GM12878 (cell line): Measurements from ENCODE around the gene CARD14. TPM values are rescaled to one million over a fixed set of nuclear protein-coding genes. Genes with fewer than 3 reads are reported as not detected.

Experiments
- ATAC-seq: fragments of 200-7000 bp; cut with Tn5 transposase; 3 replicates; pipeline ENCODE4 v1.9.1; 2020; ENCODE audit warnings: mild to moderate bottlenecking, moderate library complexity
- BruUV-seq: library from RNA; stranded (reverse); fragments of 400-500 nt; replicated peaks from 2 replicates; lab custom pipeline; 2021; lab: Mats Ljungman, UMichigan
- CTCF ChIA-PET: fragments of 300-600 bp; sonication (Branson Sonifier 250); formaldehyde crosslinking; extraction: SDS; loops from one replicate; lab custom pipeline; 2021; ENCODE audit warnings: inconsistent platforms; lab: Yijun Ruan, JAX
- POLR2A ChIA-PET: fragments of 350-600 bp; formaldehyde crosslinking; extraction: SDS; loops from one replicate; lab custom pipeline; 2021; ENCODE audit warnings: inconsistent platforms; lab: Charles Lee
- RAD21 ChIA-PET: fragments of 300-600 bp; sonication (Branson Sonifier 250); formaldehyde crosslinking; loops from one replicate; lab custom pipeline; 2023; ENCODE audit warnings: antibody characterized with exemption; ENCODE audit not compliant: unreplicated experiment; lab: Charles Lee
- SMC1A ChIA-PET: fragments of 300-600 bp; sonication (Branson Sonifier 250); formaldehyde crosslinking; loops from one replicate; lab custom pipeline; 2023; ENCODE audit not compliant: unreplicated experiment, uncharacterized antibody; lab: Charles Lee
- DNase-seq: peaks from one replicate; pipeline ENCODE4 v3.0.0-alpha.2; 2011; ENCODE audit warnings: low read depth, low spot score
- FAIRE-seq: peaks from 3 replicates; lab custom pipeline; 2011; peaks lifted over from hg19 to GRCh38; lab: Jason Lieb, UNC
- H2AFZ ChIP-seq: 2 replicates; pipeline ENCODE4 v1.6.0; 2011; ENCODE audit warnings: low read depth, low read length, control low read depth; ENCODE audit not compliant: control insufficient read depth
- H3K27ac ChIP-seq: 2 replicates; pipeline ENCODE4 v1.5.1; 2011; ENCODE audit warnings: control low read depth; ENCODE audit not compliant: control insufficient read depth, insufficient read depth
- H3K27me3 ChIP-seq, 2 experiments: replicated peaks in 1 of 2; 2 replicates each; pipeline versions ENCODE4 v1.6.0 to v1.6.1; 2011; ENCODE audit warnings: low read length in 1 of 2; ENCODE audit not compliant: control insufficient read depth in 2 of 2, insufficient read depth in 2 of 2
- H3K36me3 ChIP-seq, 2 experiments: 2 replicates each; pipeline ENCODE4 v1.5.1; 2011; ENCODE audit warnings: low read length in 1 of 2; ENCODE audit not compliant: control insufficient read depth in 2 of 2, insufficient read depth in 2 of 2
- H3K4me1 ChIP-seq: 2 replicates; pipeline ENCODE4 v1.6.1; 2011; ENCODE audit warnings: mild to moderate bottlenecking, low read length, moderate library complexity, mixed read lengths; ENCODE audit not compliant: control insufficient read depth, insufficient read depth
- H3K4me2 ChIP-seq: 2 replicates; pipeline ENCODE4 v1.6.0; 2011; ENCODE audit warnings: control low read depth; ENCODE audit not compliant: control insufficient read depth, insufficient read depth
- H3K4me3 ChIP-seq: fragments of 200-600 bp; sonication (generic); 2 replicates; pipeline ENCODE4 v1.5.1; 2016
- H3K79me2 ChIP-seq: 2 replicates; pipeline ENCODE4 v1.6.0; 2011; ENCODE audit warnings: low read length; ENCODE audit not compliant: control insufficient read depth, insufficient read depth
- H3K9ac ChIP-seq: 2 replicates; pipeline ENCODE4 v1.8.0; 2011; ENCODE audit warnings: low read length, control low read depth, mixed read lengths; ENCODE audit not compliant: control insufficient read depth, insufficient read depth
- H3K9me3 ChIP-seq: replicated peaks from 3 replicates; pipeline ENCODE4 v1.5.1; 2011; ENCODE audit warnings: mild to moderate bottlenecking, low read length; ENCODE audit not compliant: control insufficient read depth, insufficient read depth
- H4K20me1 ChIP-seq: 2 replicates; pipeline ENCODE4 v1.6.0; 2011; ENCODE audit not compliant: control insufficient read depth, insufficient read depth
- BRCA1 ChIP-seq: IDR thresholded peaks from 2 replicates; pipeline ENCODE4 v1.6.1; 2011; ENCODE audit warnings: low read depth, low read length, improper control_type of control experiment
- EGR1 ChIP-seq, 2 experiments: IDR thresholded peaks; 1 replicate in 1 of 2; 2 replicates in 1 of 2; pipeline ENCODE4 v1.6.1; 2011 to 2012; ENCODE audit warnings: low read depth in 2 of 2, low read length in 2 of 2, borderline replicate concordance in 1 of 2, mild to moderate bottlenecking in 1 of 2, moderate library complexity in 1 of 2
- EZH2 ChIP-seq: IDR thresholded peaks from 2 replicates; pipeline ENCODE4 v1.6.1; 2012; ENCODE audit warnings: low read depth, mild to moderate bottlenecking, control low read depth, inconsistent platforms, low read length, borderline replicate concordance; ENCODE audit not compliant: control insufficient read depth
- FOS ChIP-seq: IDR thresholded peaks from 3 replicates; pipeline ENCODE4 v1.6.1; 2011; ENCODE audit warnings: borderline replicate concordance; ENCODE audit not compliant: insufficient read length; ENCODE audit errors: extremely low read depth
- HCFC1 ChIP-seq: fragments of 150-350 bp; IDR thresholded peaks from 2 replicates; pipeline ENCODE4 v1.6.1; 2014; ENCODE audit warnings: low read length
- HDGF ChIP-seq: fragments of 450-650 bp; IDR thresholded peaks from 2 replicates; pipeline ENCODE4 v1.6.1; 2016; ENCODE audit warnings: antibody characterized with exemption
- HSF1 ChIP-seq: fragments of 150-350 bp; IDR thresholded peaks from 2 replicates; pipeline ENCODE4 v1.6.1; 2014; ENCODE audit warnings: mild to moderate bottlenecking, low read depth, low read length
- IRF4 ChIP-seq: IDR thresholded peaks from 2 replicates; pipeline ENCODE4 v1.6.1; 2011; ENCODE audit warnings: low read depth, low read length
- NFXL1 ChIP-seq: fragments of 450-650 bp; IDR thresholded peaks from 2 replicates; pipeline ENCODE4 v1.6.1; 2017; ENCODE audit warnings: antibody characterized with exemption, mild to moderate bottlenecking, borderline replicate concordance
- NR2C2 ChIP-seq: IDR thresholded peaks from 2 replicates; pipeline ENCODE4 v1.6.1; 2011; ENCODE audit warnings: borderline replicate concordance, low read depth; ENCODE audit not compliant: control insufficient read depth, insufficient read length
- PBX3 ChIP-seq: IDR thresholded peaks from 2 replicates; pipeline ENCODE4 v1.6.1; 2011; ENCODE audit warnings: mild to moderate bottlenecking, low read depth, low read length, moderate library complexity; ENCODE audit not compliant: insufficient replicate concordance
- RB1 ChIP-seq: fragments of 450-650 bp; formaldehyde crosslinking; IDR thresholded peaks from 2 replicates; pipeline ENCODE4 v1.6.1; 2017; ENCODE audit warnings: mild to moderate bottlenecking, borderline replicate concordance
- RUNX3 ChIP-seq: IDR thresholded peaks from 2 replicates; pipeline ENCODE4 v1.6.1; 2012; ENCODE audit warnings: low read length, inconsistent platforms
- SIX5 ChIP-seq: IDR thresholded peaks from 2 replicates; pipeline ENCODE4 v1.6.1; 2011; ENCODE audit warnings: mild to moderate bottlenecking, low read depth, low read length, moderate library complexity; ENCODE audit not compliant: severe bottlenecking
- SP1 ChIP-seq: IDR thresholded peaks from one replicate; pipeline ENCODE4 v1.6.1; 2011; ENCODE audit warnings: low read depth, low read length
- SREBF1 ChIP-seq: IDR thresholded peaks from 2 replicates; pipeline ENCODE4 v1.6.1; 2012; ENCODE audit warnings: mild to moderate bottlenecking, low read length
- TAF1 ChIP-seq: IDR thresholded peaks from 2 replicates; pipeline ENCODE4 v1.6.1; 2011; ENCODE audit warnings: mild to moderate bottlenecking, low read depth, low read length, borderline replicate concordance
- TCF7 ChIP-seq: IDR thresholded peaks from 2 replicates; pipeline ENCODE4 v1.6.1; 2014; ENCODE audit warnings: antibody characterized with exemption, borderline replicate concordance
- ZNF274 ChIP-seq: IDR thresholded peaks from one replicate; pipeline ENCODE4 v1.8.0; 2011; ENCODE audit not compliant: insufficient read length, insufficient read depth
- WGBS: methylation state at CpG from one replicate; pipeline ENCODE4 v1.1.6; 2016; ENCODE audit warnings: low lambda C conversion rate; ENCODE audit not compliant: insufficient replicate concordance, insufficient coverage; ENCODE audit errors: missing lambda C conversion rate; 5-methylcytosine and 5-hydroxymethylcytosine counted together
- in situ Hi-C: fragments of 300-500 bp; cut with MboI; formaldehyde crosslinking; loops from 9 replicates; pipeline ENCODE4 v1.14.3; 2018; ENCODE audit warnings: mixed read lengths
- intact Hi-C: fragments of 100-400 bp; cut with micrococcal nuclease; formaldehyde crosslinking; loops from one replicate; pipeline ENCODE4 v1.14.2; 2022; ENCODE audit not compliant: unreplicated experiment
- polyA plus RNA-seq, 11 experiments: library from polyadenylated mRNA; depleted of rRNA in 4 of 11; unstranded in 6 of 11; stranded (reverse) in 5 of 11; fragments of >200 nt; fragmentation: Nextera tagmentation in 4 of 11; fragmentation: Illumina TruSeq in 1 of 11; extraction: Ambion mirVana in 4 of 11; extraction: Trizol in 1 of 11; gene quantifications; 1 replicate in 1 of 11; 2 replicates in 10 of 11; pipeline versions ENCODE4 v1.2.1 to v1.2.3, GENCODE V29; 2011 to 2016; ENCODE audit warnings: inconsistent platforms in 2 of 11, missing spikeins in 2 of 11, low read depth in 1 of 11
- total RNA-seq, 4 experiments: library from RNA; depleted of rRNA in 3 of 4; stranded (reverse); fragments of >200 nt in 3 of 4; fragmentation: Illumina TruSeq in 1 of 4; extraction: Trizol in 1 of 4; gene quantifications; 2 replicates each; pipeline versions ENCODE4 v1.2.1 to v1.2.3, GENCODE V29; 2013 to 2021

The CARD14 gene
- total and polyA plus RNA-seq, 10 of the 15 experiments (the other 5 are each of a cell fraction or from before 2014, with no cell fraction given), result 0.08 to 0.15 TPM; not detected in 8

DNA sequence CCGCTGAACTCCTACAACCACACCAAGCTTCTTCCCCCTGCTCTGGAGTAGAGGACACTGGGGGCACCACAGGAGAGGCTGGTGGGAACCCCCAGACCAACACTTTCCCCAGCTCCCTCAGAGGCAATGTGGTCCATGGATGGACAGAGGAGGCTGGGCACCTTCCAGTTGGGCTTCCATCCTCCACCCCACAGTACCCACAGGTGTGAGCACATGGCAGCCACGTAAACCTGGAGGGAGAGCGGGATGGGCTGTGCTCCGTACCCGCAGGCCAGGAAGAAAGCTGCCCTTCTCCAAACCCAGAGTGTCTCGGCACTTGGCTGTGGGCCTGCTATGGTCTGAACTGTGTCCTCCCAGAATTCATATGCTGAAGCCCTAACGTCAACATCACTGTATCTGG lies 48.6 kb downstream of the CARD14 start:
- H3K9ac ChIP-seq, result no peak overlapping the region
- H2AFZ ChIP-seq, result no peak overlapping the region
- intact Hi-C loops, result loop anchor here (5.0 kb wide), 1 partner anchor 34 kb away; no protein-coding TSS in a partner anchor
- H3K4me2 ChIP-seq, result no peak overlapping the region
- in situ Hi-C loops, result no loop called here
- H3K4me3 ChIP-seq, result no peak overlapping the region
- H3K79me2 ChIP-seq, result peaks cover 4% of the 10 kb centered on the region
- ChIA-PET RAD21 (interaction anchor here (2.2 kb wide), 1 partner anchor 45 kb away, joined by 10 read pairs; no protein-coding TSS in a partner anchor), POLR2A (interaction anchor here (1.3 kb wide), 1 partner anchor 36 kb away, joined by 3 read pairs; no protein-coding TSS in a partner anchor), CTCF (no interaction called here), SMC1A (interaction anchor here (1.0 to 2.0 kb wide), 2 partner anchors 22 to 41 kb away, joined by 3 to 8 read pairs; no protein-coding TSS in a partner anchor)
- no peaks in the 10 kb centered on the region for H3K27me3 ChIP-seq
- no peak overlapping the region for H3K27ac ChIP-seq
- 94% methylated on average over 7 of the region's 7 CpGs for WGBS
- H3K36me3 ChIP-seq, result peaks cover 0 to 5% of the 10 kb centered on the region in 2 experiments; a peak in 2 of 4 replicates
- FAIRE-seq (no peak), DNase-seq (no peak), ATAC-seq (no peak)
- no peak for TF ChIP-seq SREBF1
- no peak for TF ChIP-seq SP1
- TF ChIP-seq ZNF274, result no peak
- no peak for TF ChIP-seq IRF4
- no peak for TF ChIP-seq HCFC1
- TF ChIP-seq PBX3, result no peak
- no peak for TF ChIP-seq TAF1
- TF ChIP-seq SIX5, result no peak
- TF ChIP-seq HSF1, result no peak
- no peak for TF ChIP-seq RUNX3
- TF ChIP-seq NR2C2, result no peak
- TF ChIP-seq BRCA1, result no peak
- TF ChIP-seq FOS, result no peak
- TF ChIP-seq EZH2, result no peak
- TF ChIP-seq HDGF, result no peak
- TF ChIP-seq NFXL1, result no peak
- TF ChIP-seq EGR1 (IDR thresholded peaks at IDR 0.05; ENCODE audit: borderline replicate concordance in 1 of 2, low read depth in 2 of 2, low read length in 2 of 2), result no peak
- TF ChIP-seq RB1, result no peak
- TF ChIP-seq TCF7, result no peak
- no TSS peak for BruUV-seq
- no peaks in the 10 kb centered on the region for H3K9me3 ChIP-seq
- H4K20me1 ChIP-seq, result no peaks in the 10 kb centered on the region; the same call in 1 of the 2 replicates
- H3K4me1 ChIP-seq, result peaks cover 4% of the 10 kb centered on the region
